DND-41 (cell line): ENCODE results near the gene GRM3.

Source experiments
- ATAC-seq: fragments of 200-7000 bp; cut with Tn5 transposase; 3 replicates; pipeline ENCODE4 v1.9.1; 2021; ENCODE audit warnings: low read depth; ENCODE audit not compliant: insufficient read depth
- DNase-seq: peaks from one replicate; pipeline ENCODE4 v3.0.0-alpha.2; 2020
- H2AFZ ChIP-seq: 2 replicates; pipeline ENCODE4 v1.6.0; 2012; ENCODE audit warnings: low read depth, low read length
- H3K27ac ChIP-seq: 2 replicates; pipeline ENCODE4 v1.5.1; 2012; ENCODE audit warnings: low read length, inconsistent platforms
- H3K27me3 ChIP-seq: fragments of 200-600 bp; sonication (generic); 2 replicates; pipeline ENCODE4 v1.6.0; 2012; ENCODE audit warnings: low read length, mild to moderate bottlenecking, inconsistent platforms; ENCODE audit not compliant: insufficient read depth, poor library complexity
- H3K36me3 ChIP-seq: 2 replicates; pipeline ENCODE4 v1.5.1; 2012; ENCODE audit warnings: low read length, inconsistent platforms; ENCODE audit not compliant: insufficient read depth
- H3K4me1 ChIP-seq: 2 replicates; pipeline ENCODE4 v1.5.1; 2012; ENCODE audit warnings: mild to moderate bottlenecking, low read length; ENCODE audit not compliant: insufficient read depth
- H3K4me2 ChIP-seq: 2 replicates; pipeline ENCODE4 v1.6.0; 2012; ENCODE audit warnings: mild to moderate bottlenecking, moderate library complexity, low read length, inconsistent platforms; ENCODE audit not compliant: insufficient read depth
- H3K4me3 ChIP-seq, 2 experiments: fragments of 200-600 bp in 1 of 2; shearing (Covaris generic) in 1 of 2; 2 replicates each; pipeline ENCODE4 v1.5.1; 2012 to 2016; ENCODE audit warnings: inconsistent platforms in 2 of 2, low read length in 2 of 2, mild to moderate bottlenecking in 2 of 2, low read depth in 1 of 2, moderate library complexity in 1 of 2
- H3K79me2 ChIP-seq: 2 replicates; pipeline ENCODE4 v1.6.0; 2012; ENCODE audit warnings: low read length, inconsistent platforms; ENCODE audit not compliant: insufficient read depth
- H3K9ac ChIP-seq: 2 replicates; pipeline ENCODE4 v1.6.0; 2012; ENCODE audit warnings: low read depth, mild to moderate bottlenecking, inconsistent platforms, low read length, moderate library complexity
- H3K9me3 ChIP-seq: 2 replicates; pipeline ENCODE4 v1.5.1; 2012; ENCODE audit warnings: low read length, moderate library complexity, mild to moderate bottlenecking, inconsistent platforms; ENCODE audit not compliant: insufficient read depth, severe bottlenecking
- H4K20me1 ChIP-seq: 2 replicates; pipeline ENCODE4 v1.6.0; 2012; ENCODE audit warnings: low read length; ENCODE audit not compliant: insufficient read depth
- EZH2 ChIP-seq: IDR thresholded peaks from 3 replicates; pipeline ENCODE4 v1.6.1; 2012; ENCODE audit warnings: borderline replicate concordance, low read depth, mild to moderate bottlenecking, moderate library complexity, low read length, inconsistent platforms; ENCODE audit not compliant: severe bottlenecking
- TF ChIP-seq, protein P1 (sequence below): IDR thresholded peaks from 2 replicates; pipeline ENCODE4 v1.5.1; 2012; ENCODE audit warnings: borderline replicate concordance, low read length, moderate library complexity, mild to moderate bottlenecking; ENCODE audit not compliant: poor library complexity, severe bottlenecking; ENCODE audit errors: extremely low read depth

Gene GRM3

DNA sequence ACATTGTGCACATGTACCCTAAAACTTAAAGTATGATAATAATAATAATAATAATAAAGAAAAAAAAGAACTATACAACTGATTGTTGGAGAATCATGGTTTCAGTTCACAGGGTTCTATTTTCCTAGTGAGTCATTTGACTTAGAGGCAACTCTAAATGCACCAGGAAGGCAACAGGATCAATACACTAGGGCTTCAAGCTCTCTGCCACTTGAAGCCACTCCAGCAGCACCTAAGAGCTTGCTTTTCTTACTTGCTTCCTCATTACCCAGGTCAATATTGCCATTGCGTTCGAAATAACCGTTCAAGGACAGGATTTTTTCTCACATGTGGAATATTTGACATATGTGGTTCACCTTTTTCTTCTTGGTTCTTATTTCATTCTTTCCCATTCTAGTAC, 189.7 kb downstream of the GRM3 start:
- ATAC-seq: no peak

DNA sequence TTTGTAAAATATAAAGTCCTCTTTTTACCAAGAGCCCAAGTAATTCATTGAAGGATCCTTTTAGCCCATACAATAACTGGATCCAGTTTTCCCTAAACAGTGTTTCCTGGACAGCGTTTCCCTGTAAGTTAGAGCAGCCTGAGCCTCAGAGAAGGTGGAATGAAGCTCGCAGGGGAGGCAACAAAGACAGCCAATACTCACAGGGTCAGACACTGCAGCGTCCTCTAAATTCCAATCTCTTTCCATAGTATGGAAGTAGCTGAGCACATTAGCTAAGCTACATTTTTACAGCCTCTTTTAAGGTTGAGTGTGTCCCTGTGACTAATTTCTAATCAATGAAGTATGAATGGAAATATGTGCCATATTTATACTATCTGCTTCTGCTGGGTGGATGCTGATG, 193.5 kb downstream of the GRM3 start:
- DNase-seq (no peak), ATAC-seq (no peak)
- TF ChIP-seq EZH2: no peak
- TF ChIP-seq, protein P1, sequence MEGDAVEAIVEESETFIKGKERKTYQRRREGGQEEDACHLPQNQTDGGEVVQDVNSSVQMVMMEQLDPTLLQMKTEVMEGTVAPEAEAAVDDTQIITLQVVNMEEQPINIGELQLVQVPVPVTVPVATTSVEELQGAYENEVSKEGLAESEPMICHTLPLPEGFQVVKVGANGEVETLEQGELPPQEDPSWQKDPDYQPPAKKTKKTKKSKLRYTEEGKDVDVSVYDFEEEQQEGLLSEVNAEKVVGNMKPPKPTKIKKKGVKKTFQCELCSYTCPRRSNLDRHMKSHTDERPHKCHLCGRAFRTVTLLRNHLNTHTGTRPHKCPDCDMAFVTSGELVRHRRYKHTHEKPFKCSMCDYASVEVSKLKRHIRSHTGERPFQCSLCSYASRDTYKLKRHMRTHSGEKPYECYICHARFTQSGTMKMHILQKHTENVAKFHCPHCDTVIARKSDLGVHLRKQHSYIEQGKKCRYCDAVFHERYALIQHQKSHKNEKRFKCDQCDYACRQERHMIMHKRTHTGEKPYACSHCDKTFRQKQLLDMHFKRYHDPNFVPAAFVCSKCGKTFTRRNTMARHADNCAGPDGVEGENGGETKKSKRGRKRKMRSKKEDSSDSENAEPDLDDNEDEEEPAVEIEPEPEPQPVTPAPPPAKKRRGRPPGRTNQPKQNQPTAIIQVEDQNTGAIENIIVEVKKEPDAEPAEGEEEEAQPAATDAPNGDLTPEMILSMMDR: no peak

More for the DNA sequence above, 189.7 kb downstream of the GRM3 start:
- Histone ChIP-seq H3K27ac (no peak overlapping the region), H3K27me3 (no peaks in the 10 kb centered on the region), H3K4me3 (no peak overlapping the region), H3K79me2 (no peaks in the 10 kb centered on the region), H4K20me1 (no peaks in the 10 kb centered on the region), H3K36me3 (no peaks in the 10 kb centered on the region), H3K4me2 (no peak overlapping the region), H3K4me1 (no peaks in the 10 kb centered on the region), H2AFZ (no peak overlapping the region), H3K9ac (no peak overlapping the region), H3K9me3 (no peaks in the 10 kb centered on the region)
- DNase-seq: no peak
- TF ChIP-seq, protein P1: no peak
- TF ChIP-seq EZH2: no peak

DNA sequence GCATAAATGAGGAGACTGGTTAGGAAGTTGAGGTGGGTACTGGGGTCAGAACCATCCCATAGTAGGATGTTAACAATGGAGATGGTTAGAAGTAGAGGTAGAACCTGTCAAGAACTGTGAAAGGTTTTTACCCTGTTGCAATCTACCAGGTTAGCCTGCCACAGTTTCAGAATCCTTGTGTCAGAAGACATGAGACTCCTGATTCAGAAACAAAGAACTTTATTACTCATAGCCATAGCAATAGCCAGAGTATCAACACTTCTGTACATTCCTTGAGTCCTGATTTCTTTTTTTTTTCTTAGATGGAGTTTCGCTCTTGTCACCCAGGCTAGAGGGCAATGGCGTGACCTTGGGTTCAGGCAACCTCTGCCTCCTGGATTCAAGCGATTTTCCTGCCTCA, 200.9 kb downstream of the GRM3 start:
- no peak overlapping the region for H3K4me3 ChIP-seq
- H3K4me2 ChIP-seq: no peak overlapping the region
- no peaks in the 10 kb centered on the region for H4K20me1 ChIP-seq
- no peaks in the 10 kb centered on the region for H3K27me3 ChIP-seq
- H2AFZ ChIP-seq: no peak overlapping the region
- H3K27ac ChIP-seq: no peak overlapping the region
- H3K9me3 ChIP-seq: no peaks in the 10 kb centered on the region
- DNase-seq: no peak
- no peaks in the 10 kb centered on the region for H3K36me3 ChIP-seq
- no peak overlapping the region for H3K9ac ChIP-seq
- TF ChIP-seq, protein P1: no peak
- no peak for TF ChIP-seq EZH2
- no peaks in the 10 kb centered on the region for H3K4me1 ChIP-seq
- ATAC-seq: no peak
- no peaks in the 10 kb centered on the region for H3K79me2 ChIP-seq

More for the DNA sequence above, 193.5 kb downstream of the GRM3 start:
- H3K79me2 ChIP-seq: no peaks in the 10 kb centered on the region
- no peak overlapping the region for H2AFZ ChIP-seq
- H3K9ac ChIP-seq: no peak overlapping the region
- H3K9me3 ChIP-seq: no peaks in the 10 kb centered on the region
- no peak overlapping the region for H3K4me3 ChIP-seq
- no peaks in the 10 kb centered on the region for H4K20me1 ChIP-seq
- H3K27ac ChIP-seq: no peak overlapping the region
- H3K4me2 ChIP-seq: no peak overlapping the region
- no peaks in the 10 kb centered on the region for H3K27me3 ChIP-seq
- H3K36me3 ChIP-seq: no peaks in the 10 kb centered on the region
- no peaks in the 10 kb centered on the region for H3K4me1 ChIP-seq

DNA sequence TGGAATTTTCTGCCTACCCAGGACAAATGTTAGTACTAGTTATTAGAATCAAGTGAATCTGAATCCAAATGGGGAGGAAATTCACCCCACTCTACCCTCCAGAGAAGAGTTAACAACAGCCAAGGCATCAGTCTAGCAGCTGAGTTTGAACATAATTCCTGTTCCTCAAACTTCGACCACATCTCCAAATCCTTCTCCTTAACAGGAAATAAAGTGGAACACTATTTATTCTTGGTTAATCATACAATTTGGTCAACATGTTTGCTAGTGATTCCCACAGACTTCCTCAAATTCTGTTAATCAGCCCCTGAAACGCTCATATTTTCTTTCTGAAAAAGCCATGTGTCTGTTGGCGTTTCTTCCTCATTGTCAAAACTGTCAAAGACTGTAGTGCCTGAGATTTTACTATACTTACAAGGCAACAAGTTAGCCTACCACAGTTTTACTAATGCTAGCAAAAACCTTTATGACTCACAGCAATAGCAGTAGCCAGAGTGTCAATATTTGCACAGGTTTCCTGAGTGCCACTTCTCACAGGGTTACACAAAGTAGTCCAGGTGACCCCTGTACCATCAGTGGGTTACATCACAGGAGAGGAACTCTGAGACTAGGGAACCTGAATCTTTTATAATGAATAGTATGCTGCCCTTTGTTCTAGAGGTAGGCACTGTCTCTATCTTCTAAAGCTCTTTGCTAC, 202.9 kb downstream of the GRM3 start:
- no peak overlapping the region for H3K27ac ChIP-seq
- no peaks in the 10 kb centered on the region for H3K4me1 ChIP-seq
- no peaks in the 10 kb centered on the region for H3K36me3 ChIP-seq
- H3K9me3 ChIP-seq: no peaks in the 10 kb centered on the region
- no peak overlapping the region for H3K4me3 ChIP-seq
- no peaks in the 10 kb centered on the region for H3K27me3 ChIP-seq
- H3K79me2 ChIP-seq: no peaks in the 10 kb centered on the region
- TF ChIP-seq EZH2: no peak
- TF ChIP-seq, protein P1: no peak
- DNase-seq (no peak), ATAC-seq (no peak)
- no peaks in the 10 kb centered on the region for H4K20me1 ChIP-seq
- no peak overlapping the region for H3K4me2 ChIP-seq
- no peak overlapping the region for H3K9ac ChIP-seq
- H2AFZ ChIP-seq: no peak overlapping the region
